HG02571 (cell line): Measurements from ENCODE around the gene AMIGO1.
A peak's percentile ranks its signal among the peaks of the same experiment; 100 is the strongest.

ENCODE experiments used
- ATAC-seq: cut with Tn5 transposase; IDR thresholded peaks from one replicate; pipeline ENCODE4 v1.9.1; 2021; ENCODE audit warnings: mild to moderate bottlenecking, moderate library complexity; ENCODE audit not compliant: unreplicated experiment

The AMIGO1 gene

GRCh38 chr1:109503935-109504334 lies 5.6 kb downstream of the AMIGO1 start:
- ATAC-seq = no peak

- no peak for ATAC-seq
These were observed 7.1 kb downstream of the AMIGO1 start for GRCh38 chr1:109502364-109502851.

GRCh38 chr1:109501644-109502363 lies 7.7 kb downstream of the AMIGO1 start:
- ATAC-seq = no peak

DNA sequence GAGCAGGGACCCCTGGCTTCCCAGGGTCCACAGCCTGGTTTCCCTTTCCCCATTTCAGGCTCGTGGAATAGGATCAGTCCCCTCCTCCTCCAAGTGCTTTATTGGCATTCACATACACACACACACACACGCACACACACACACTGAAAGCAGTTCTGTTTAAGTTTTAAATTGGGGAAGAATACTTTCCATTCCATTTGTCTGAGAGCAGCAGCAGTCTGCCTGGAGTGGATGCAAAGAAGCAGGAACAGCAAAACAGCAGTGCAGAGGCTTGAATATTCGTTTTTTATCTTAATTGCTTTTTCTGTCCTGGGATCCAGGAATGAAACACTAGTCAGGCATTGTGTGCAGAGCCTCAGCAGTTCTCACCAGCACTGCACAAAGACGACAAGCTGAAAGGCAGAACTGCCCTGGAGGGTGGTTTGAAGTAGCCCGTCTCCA lies 8.6 kb downstream of the AMIGO1 start:
- no peak for ATAC-seq

DNA sequence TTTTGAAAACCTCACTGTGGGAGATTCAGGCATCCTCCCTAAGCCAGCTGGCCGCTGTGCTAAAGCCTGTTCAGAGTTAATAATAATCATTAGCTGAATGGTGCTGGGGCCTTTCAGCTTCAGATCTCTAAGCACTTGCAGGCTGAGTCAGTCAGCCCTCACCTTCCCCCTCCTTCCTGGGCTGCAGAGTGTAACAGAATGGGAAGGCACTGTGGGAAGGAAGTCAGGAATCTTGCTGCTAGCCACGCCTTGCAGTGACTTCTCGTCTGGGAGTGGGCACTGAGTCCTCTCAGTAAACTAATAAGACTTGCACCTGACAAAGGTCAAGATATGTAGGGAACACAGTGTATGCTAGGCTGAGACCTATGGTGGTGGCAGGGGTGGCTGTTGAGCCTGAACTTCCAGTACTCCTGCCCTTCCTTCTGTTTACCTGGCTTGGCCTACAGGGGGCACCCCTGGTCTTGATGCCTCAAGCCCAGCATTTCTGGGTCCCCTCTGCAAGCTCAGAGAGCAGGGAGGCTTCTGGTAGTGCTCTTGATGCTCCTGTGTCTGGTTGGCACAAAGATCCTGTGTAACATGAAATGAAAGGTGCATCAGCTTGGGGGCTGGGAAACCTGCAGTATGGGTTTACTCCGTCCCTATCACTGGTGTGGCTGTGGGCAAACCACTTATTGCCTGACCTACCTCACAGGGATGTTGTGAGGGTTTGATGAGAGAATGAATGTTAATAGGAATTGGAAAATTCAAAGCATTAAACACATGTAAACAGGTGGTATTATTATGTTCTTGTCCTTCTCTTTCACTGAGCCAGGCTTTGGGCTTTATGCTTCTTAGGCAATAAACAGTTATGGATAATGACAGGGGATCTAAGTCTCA lies 9.6 kb downstream of the AMIGO1 start:
- no peak for ATAC-seq

- ATAC-seq = no peak
These were observed 10.4 kb downstream of the AMIGO1 start for GRCh38 chr1:109499081-109499480.

DNA sequence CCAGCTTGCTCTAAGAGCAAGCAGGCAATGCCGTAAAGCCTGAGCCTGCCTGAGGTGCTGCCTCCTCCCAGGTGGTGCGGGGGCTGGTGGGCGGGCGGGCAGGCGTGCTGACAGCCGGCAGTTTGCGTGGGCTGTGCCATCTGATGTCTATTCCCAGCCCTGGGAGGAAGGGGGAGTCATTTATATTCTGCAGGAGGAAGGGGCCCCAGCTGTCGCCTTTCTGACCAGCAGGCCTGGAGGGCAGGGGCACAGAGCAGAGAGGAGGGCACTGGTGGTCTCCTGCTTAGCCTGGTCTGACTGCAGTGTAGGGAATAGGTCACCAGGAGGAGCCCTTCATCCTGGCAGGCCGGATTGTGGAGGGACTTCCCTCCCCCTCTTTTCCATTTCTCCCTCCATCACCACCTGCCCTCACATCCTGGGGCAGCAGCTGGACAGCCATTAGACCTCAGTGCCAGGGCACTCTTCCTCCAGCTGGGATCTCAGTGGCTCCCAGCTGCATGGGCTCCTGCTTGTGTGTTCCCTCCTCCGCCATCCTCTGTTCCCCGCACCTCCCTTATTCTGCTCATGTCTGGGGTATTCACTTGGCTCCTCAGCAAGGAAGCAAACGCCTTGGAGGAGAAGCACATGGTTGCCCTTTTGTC lies 11.2 kb downstream of the AMIGO1 start:
- ATAC-seq = no peak

DNA sequence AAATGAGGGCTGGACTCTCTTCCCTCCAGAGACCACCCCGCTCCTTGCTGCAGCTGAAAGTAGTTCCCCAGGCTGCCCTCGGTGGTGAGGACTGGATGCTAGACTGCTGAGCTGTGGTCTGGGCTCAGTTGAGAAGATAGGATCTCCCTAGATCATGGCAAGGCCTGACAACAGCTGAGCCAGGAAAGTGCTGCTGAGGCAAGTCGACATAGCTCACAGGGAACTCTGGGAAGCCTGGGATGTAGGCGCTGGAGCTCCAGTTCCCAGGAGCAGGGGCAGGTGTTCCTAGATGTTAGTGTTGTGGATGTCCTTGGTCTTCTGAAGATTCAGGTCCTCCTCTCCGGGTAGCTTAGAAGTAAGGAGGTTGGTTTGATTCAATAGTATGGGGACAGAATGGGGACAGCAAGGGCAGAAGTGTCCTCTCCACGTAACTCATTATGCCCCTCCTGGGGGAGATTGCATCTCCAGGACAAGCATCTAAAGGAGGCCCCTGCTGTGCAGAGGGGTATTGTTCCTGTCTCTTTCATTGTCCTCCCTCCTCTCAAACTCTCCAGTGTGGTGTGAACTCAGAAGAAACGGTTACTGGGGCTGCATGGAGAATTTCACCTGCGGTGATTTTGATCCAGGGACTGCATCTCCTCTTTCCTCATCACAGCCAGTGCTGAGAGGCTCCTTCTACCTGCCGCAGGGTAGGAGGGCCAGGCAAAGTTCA lies 11.9 kb downstream of the AMIGO1 start:
- no peak for ATAC-seq

GRCh38 chr1:109495738-109496137 lies 13.8 kb downstream of the AMIGO1 start:
- no peak for ATAC-seq

GRCh38 chr1:109493805-109494539 lies 15.6 kb downstream of the AMIGO1 start, which contains the start of gene CYB561D1:
Gene CYB561D1 (plus strand): TSS chr1:109494094. CDS start chr1:109494140, 46 bp downstream.
- ATAC-seq = peak; percentile 83

GRCh38 chr1:109493227-109493626 lies 16.3 kb downstream of the AMIGO1 start:
- ATAC-seq = no peak

DNA sequence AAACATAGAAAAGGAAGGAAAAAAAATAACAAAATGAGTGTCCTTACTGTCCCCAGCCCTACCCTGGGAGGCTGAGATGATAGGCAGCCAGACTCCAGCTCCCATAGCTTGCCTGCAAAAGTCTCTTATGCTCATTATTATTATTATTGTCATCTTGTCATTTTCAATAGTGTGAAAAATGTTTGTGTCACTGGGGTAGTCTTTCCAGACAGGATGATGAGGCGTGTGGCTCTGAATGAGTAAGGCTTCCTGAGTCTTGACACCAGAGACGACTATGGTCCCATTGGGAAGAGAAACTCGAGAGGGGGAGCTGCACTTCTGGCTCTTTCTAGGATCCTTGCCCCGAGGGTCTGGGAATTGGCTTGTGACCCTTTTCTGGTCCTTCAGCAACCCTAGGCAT lies 16.7 kb downstream of the AMIGO1 start:
- no peak for ATAC-seq

DNA sequence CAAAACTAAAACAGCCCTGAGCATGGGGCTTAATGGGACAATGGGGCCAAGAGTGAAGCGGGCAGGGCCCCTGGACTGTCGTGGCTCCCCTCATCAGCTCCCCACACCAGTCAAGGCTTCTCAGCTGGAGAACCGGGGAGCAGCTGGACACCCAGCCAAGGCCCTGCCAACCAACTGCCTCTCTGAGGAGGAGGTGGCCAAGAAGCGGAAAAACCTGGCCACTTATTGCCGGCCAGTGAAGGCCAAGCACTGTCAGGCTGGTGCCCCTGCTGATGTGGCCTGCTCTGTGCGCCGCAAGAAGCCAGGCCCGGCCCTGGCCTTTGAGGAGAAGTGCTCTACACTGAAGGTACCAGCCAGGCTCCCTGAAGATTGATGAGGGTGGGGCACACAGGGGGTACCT lies 18.2 kb downstream of the AMIGO1 start:
- ATAC-seq = no peak

DNA sequence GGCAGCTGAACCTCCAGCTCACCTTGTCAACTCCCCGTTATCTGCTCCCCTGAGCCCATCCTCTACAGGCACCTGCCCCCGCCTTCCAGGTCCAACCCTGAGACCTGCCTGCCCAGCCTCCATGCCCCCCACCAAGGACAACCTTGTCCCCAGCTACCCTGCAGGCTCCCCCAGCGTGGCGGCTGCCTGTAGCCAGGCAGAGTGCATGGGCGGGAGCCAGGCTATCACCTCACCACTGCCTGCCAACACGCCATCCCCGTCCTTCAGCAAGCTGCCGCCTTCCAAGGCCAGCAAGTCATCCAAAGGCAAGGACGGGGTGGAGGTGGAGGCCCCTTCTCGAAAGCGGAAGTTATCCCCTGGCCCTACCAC lies 18.6 kb downstream of the AMIGO1 start:
- ATAC-seq = no peak

DNA sequence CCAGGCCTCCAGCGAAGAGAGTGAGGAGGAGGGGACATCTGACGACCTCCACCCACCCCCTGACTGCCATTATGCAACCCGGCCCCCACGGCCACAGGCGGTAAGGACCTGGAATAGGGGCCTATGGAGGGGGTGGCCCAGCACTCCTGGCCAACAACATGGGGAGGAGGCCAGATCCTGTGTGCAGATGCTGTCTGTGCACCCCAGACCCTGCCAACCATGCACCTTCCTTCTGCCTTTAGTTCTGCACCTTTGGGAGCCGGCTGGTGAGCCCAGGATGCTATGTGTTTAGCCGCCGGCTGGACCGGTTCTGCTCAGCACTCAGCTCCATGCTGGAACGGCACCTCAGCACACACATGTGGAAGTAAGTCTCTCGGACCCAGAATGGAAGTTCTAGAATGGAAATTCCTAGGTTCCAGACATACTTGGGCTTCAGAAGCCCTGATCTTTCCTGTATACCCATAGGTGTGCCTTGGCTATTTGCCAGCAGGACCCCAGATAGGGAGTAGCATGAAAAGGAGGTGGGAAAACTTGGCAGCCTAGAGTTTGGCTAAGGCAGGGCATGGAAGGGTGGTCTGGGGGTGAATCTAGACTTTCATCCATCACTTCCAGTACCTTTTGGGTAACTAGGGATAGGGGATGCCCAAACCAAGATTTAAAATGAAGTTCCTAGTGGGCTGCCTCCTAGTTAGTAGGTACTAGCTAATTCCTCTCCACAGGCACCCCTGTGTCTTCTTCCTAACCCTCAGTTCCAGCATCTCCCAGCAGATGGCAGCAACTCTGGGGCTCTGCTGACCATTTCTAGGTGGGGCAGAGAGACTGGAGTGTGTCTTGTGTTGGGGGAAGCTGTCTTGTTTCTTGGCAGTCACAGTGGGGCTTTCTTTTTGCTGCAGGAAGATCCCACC lies 19.2 kb downstream of the AMIGO1 start:
- no peak for ATAC-seq

DNA sequence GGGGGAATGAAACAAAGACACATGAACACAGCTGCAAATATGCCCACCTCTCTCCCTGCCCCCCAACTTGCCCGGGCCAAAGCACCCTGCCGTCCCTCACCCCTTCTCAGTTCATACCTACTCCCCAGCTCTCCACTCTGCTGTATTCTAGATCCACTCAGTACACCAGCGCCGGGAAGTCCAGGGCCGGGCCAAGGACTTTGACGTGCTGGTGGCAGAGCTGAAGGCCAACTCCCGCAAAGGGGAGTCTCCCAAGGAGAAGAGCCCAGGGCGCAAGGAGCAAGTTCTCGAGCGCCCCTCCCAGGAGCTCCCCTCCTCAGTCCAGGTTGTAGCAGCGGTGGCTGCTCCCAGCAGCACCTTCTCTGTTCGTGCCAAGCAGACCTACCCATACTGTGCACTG lies 20.8 kb downstream of the AMIGO1 start:
- ATAC-seq = no peak

DNA sequence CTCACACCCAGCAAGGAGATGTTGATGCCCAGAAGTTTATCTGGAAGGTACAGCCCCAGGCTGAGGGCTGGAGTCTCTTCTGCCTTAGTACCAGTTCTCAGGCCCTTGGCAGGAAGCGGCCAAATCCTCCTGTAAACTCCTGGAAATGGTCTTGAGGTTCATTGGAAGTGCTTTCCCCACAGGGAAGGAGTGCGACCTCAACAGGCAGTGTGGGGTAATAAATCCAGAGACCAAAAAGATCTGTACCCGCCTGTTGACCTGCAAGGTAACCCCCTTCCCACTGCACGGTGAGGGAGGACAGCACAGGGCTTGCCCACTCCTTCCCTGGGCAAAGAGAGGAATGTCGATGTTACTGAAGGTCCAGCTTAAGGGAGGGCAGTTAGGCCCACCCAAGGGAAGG lies 21.3 kb downstream of the AMIGO1 start:
- no peak for ATAC-seq

DNA sequence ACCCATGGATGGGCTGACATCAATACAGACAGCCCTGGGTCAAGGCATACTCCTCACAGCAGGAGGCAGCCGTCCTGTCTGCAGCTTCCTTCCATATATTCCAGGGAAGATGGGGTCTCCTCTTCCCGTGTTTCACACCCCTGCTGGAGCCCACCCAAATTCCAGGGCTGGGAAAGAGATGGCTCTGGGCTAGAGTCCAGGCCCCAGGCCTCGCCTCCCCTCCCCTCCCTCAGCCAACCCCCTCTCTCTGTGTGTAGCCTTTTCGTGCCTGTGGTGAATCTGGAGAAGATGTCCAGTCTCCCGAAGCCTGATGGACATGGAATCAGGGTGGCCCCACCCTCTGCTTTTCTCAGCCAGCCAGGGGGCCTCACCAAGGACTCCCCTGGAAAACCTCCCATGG lies 22.3 kb downstream of the AMIGO1 start:
- ATAC-seq = no peak

- ATAC-seq = no peak
These were observed 24.5 kb downstream of the AMIGO1 start for GRCh38 chr1:109485001-109485400.
